ENCODE measurements around the gene SENP1.

SENP1 gene

DNA sequence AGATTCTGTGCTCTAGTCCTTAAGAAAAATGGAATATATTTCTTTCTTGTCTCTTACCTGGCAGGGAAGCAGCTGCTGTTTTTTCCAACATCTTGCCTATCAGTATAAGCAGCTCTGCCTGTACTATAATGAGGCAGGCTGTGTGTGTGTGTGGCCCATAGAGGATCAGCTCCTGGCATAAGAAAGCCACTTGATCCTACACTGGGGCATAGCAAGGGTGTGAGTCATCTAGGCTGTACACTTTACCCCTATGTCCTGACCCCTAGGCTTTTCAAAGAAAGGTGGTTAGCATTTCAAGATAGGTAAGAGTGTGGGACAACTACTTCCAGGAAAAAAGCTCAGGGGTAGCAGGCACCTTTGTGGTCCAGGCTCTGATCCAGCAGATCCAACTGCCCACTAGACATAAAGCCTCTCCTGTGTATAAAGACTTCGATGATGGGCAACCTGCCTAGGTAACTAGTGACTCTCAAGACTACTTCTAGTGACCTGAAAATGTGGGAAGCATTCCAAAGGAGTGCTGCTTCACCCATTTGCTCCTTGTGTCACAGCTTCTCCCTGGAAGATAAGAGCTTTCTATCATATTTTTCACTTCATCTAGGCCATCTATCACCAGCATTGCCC, 4.9 kb upstream of the SENP1 start:
- no peak for DNase-seq

DNA sequence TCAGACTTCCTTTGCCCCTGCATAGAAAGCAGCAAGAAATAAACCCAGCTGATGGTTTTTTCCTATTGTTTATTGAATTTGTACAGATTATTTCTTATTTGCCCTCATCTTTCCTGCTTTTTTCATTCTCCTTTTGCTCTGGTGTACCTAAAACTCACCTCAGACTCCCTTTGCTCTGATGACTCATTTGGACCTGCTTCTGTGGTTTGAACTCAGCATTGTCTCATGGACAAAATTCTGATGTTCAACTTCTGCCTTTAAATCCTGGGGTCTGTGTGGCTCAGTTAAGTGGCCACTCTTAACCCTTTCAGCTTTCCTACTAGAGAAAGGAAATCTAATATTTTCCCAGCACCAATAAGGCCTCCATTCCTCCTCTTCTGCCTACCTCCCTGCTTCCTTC, 3.5 kb upstream of the SENP1 start:
- no peak for DNase-seq

DNA sequence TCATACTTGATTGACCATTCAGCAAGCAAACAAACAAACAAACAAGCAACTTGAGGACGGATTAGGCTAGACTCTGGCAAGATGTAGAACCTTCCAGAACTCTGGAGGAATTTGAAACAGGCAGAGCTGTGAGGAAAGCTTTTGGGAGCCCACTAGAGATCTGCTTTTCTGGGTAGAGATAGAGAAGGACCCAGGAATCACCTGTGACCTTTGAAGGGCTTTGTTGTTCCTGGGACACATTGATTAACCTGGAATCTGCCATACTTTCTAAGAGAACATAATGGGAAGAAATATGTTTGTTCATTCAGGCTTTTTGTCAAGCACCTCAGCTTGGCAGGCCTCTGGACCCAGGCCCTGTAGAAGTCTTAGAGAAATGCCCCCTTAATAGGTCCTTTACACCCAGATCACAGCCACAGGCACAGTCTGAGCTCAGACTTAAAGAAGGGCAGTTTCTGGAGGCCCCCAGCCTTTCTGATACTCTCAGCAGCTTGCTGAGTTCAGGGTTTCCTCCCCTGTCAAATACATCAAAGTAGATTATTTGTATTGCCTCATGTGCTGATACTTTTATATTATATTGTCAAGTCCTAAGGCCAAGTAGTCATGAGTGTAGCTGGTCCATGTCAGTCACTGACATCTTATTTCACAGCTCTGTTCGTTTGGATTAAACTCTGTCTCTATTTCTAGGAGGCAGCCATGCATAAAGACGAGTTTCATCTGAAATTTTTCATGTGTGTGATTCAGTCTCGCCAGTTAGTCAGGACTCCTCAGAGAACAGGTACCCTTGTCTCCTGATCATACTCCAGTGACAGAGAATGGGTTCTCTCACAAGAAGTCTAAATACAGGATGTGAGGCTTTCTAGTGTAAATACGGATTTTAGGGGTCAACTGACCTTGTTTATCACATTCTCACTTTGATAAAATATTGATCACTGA, 1.1 kb upstream of the SENP1 start:
- DNase-seq = no peak

DNA sequence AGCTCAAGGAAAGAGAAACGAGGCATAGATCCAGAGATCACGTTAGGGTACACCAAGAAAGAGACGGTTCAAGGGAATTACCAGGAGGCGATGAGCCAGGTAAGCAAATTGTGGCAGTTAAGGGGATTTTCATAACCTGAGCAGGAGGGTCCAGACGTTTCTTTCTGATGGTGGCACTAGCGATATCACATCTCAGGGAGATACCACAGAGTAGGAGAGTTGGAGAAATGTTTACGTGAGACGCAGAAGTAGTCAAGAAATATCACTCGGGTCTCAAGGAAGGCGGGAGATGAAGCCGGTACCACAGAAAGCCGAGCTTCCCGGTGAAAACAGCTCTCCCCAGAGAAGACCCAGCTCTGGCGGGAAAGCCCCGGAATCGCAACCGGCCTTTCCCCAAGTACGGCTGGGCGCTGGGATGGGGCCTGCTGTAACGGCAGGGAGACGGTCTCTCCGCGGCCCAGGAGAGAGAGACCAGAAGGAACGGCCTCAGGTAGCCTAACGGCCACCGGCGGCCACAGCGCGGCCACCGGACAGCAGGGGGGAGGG, 485 bp downstream of the SENP1 start:
- DNase-seq = peak; percentile 47 to 53

DNA sequence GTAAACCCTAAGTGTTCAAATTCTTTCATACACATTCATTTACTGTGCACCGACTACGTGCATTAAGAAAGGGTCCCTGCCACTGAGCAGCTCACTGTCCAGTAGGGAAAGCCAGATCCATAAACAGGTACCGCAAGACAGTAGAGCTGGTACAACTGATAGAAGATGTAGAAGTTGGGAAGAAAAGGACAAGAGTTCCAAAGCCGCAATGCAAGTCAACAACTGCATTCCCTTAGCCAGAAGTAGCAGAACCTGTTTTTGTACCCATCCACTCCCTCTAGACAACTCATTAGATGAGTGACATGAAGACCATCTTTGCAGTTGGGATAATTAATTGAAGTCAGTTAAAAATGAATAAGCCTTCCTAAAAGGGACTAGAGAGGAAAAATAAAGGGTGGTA, 1.3 kb downstream of the SENP1 start:
- no peak for DNase-seq

DNA sequence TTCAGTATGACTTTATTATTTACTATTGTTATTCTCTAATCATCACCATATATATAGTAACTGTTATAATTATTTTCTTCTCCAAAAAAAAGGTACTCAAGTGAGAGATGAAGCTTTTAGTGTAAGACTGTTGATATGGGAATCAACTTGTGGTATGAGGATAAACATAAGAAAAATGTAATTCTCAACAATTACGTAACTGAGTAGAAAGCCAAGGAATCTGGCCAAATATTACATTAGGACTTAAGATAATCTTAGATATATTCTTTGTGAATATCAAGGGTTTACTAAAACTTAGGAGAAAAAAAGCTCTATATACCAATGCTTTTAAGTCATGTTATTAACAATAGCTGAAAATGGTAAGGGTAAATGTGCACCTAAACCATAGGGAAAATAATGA, 13.3 kb downstream of the SENP1 start:
- no peak for DNase-seq

DNA sequence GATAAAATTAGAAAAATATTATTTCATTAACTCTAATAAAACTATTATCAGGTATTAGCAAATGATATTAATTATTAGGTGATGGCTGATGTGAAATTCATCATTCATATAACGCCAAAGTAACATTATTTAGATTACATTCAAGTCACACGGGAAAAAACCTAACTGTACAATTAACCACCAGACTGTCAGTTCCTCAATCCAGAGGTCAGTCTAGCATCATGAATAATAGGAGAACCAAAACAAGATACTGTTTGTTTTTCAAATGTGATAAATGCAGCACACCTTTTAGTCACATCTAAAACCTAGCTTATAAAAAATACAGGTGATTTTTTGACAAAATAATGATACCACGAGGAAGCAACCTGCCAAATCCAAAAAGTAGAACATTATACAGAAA, 19.6 kb downstream of the SENP1 start:
- DNase-seq = no peak

DNA sequence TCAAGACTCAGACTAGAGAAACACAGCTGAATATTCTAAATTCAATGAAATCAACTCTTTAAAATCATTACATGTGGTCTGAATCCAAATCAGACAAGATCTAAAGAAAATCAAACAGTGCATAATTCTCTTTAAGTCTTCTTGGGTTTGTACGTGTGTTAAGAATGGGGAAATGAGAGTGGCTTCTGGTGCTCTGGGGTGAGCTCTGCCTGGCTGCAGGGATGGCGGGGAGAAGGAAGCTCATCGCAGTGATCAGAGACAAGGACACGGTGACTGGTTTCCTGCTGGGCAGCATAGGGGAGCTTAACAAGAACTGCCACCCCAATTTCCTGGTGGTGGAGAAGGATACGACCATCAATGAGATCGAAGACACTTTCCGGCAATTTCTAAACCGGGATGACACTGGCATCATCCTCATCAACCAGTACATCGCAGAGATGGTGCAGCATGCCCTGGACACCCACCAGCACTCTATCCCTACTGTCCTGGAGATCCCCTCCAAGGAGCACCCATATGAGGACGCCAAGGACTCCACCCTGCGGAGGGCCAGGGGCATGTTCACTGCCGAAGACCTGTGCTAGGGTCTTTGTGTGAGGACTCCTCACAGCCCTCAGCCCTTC, 20.9 kb downstream of the SENP1 start:
- no peak for DNase-seq

DNA sequence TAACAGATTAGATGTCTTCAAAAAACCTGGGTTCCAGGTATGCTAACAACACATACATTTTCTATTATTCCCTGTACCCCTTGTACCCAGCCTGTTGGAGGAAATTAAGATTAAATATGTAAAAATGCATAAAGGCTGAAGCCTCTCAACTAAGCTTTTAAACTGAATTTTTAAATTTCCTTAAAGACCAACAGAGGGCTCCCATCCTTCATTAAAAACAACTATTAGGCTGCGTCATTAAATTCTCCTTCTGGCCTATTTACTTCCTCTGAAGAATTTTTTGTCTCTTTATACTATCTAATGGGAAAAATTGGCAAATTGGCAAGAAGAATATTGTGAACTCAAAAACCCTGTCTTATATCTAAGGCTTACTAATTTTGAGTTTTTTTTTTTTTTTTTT, 21.8 kb downstream of the SENP1 start:
- no peak for DNase-seq

DNA sequence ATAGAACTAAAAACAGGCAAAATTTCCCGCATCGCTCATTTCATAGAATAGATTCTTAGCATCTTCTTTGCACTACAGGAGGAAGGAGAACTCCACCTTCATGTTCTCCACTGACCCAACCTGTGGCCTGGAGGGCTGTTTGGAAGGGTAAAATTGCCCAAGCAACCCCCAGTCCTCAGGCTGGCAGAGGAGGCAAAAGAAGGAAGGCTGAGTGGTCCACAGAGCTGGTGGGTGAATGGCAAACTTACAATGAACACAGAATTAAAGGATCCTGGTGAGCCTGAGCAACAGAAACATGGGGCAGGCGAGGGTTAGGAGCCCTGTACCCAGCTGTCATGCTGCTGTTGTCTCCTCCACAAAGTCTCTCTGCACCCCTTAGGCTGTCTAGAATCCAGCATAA, 25.1 kb downstream of the SENP1 start:
- no peak for DNase-seq

DNA sequence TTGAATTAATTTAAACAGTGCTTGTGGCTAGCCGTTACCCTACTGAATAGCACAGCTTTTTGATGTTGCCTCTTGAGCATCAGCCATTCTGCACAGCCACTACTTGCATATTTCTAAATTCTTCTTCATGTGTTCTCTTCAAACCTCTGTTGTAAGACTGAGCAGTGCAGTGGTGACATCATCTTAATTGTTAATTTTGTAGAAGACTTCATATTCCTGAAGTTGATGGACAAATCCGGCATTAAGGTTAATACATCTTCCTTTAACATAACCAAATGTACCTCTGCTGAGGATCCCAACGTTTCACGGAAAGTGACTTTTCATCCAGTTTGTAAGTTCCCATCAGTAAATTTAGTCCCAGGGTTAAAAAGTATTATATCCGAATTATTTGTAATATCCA, 25.6 kb downstream of the SENP1 start:
- DNase-seq = no peak

DNA sequence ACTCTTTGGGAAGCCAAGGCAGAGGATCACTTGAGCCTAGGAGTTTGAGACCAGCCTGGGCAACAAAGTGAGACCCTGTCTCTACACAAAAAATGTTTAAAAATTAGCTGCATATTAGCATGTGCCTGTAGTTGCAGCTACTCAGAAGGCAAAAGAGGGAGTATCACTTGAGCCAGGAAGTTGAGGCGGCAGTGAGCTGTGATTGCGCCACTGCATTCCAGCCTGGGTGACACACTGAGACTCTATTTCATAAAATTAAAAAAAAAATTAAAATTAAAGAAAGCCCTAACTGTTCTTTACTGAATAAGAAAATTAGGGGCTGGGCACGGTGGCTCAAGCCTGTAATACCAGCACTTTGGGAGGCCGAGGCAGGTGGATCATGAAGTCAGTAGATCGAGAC, 27.0 kb downstream of the SENP1 start:
- DNase-seq = no peak

DNA sequence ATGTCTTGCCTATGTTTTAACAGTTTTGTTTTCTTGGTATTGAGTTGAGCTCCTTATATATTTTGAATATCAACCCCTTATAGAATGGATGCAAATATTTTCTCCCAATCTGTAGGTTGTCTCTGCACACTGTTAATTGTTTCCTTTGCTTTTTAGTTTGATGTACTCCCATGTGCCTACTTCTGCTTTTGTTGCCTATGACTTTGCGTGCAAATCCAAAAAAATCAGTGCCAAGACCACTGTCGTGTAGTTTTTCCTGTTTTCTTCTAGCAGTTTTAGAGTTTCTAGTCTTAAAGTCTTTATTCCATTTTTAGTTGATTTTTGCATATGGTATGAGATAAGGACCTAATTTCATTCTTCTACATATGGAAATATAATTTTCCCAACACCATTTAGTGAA, 28.8 kb downstream of the SENP1 start:
- DNase-seq = no peak

DNA sequence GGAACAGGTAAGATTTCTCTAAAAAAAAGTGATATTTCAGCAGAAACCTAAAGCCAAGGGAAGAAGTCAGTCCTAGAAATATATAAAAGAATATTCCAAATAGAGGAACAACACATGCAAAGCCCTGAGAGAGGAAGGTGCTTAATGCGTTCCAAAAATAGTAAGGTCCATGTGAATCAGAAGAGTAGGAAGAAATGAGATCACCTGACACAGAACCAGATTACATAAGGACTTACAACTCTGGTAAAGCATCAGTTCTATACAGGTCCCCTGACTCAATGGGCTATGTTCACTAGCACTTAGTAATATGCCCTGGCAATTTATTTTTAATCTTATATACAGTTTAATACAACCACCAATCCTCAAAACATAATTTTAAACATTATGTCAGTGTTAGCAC, 30.0 kb downstream of the SENP1 start:
- DNase-seq = no peak

DNA sequence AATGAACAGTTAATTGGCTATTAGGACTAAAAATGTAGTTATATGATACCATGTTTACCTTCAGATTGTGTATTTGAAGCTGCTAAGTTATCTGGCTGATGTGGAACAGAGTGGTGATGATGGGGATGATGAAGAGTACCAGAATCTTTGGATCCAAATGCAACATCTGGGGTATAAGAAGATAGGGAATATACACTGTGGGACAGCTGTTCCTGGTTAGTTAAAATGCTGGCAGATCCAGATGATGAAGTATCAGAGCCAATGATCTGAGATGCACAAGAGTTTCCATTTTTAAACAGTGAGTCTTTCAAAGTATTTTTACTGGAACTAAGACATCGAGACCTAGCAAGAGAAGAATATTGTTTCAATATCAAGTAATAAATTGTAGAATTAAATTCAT, 31.6 kb downstream of the SENP1 start:
- no peak for DNase-seq

DNA sequence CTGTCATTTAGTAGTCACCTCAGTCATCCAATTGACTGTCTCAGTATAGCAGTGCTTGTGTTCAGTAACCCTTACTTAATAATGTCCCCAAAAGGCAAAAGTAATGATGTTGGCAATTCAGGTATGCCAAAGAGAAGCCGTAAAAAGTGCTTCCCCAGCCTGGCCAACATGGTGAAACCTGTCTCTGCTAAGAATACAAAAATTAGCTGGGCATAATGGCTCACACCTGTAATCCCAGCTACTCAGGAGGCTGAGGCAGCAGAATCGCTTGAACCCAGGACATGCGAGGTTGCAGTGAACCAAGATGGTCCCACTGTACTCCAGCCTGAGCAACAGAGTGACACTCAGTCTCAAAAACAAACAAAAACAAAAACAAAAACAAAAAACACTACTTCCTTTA, 33.6 kb downstream of the SENP1 start:
- DNase-seq = no peak

DNA sequence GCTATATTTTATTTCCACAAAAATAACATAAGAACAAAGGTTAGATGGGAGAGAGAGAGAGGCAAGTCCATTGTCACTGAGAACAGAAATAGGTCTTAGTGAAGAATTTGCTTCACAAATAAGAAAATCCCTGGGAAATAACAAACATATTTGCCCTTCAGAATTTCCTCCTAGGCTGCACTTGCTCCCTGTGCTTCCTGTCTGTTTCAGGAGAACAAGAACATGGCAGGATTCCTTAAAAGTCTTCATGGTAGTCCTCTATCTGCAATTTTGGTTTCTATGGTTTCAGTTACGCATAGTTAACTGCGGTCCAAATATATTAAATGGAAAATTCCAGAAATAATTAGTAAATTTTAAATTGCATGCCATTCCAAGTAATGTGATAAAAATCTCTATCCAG, 34.1 kb downstream of the SENP1 start:
- DNase-seq = no peak

DNA sequence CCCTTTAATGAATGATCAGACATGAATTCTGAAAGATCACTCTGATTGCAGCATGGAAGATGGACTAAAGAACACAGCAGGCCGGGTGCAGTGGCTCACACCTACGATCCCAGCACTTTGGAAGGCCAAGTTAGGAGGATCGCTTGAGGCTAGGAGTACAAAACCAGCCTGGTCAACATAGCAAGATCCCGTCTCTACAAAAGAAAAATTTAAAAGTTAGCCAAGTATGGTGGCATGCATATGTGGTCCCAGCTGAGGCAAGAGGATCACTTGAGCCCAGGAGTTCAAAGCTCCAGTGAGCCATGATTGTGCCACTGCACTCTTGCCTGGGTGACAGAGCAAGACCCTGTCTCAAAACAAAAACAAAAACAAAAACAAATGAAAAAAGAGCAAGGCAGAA, 35.1 kb downstream of the SENP1 start:
- DNase-seq = no peak

DNA sequence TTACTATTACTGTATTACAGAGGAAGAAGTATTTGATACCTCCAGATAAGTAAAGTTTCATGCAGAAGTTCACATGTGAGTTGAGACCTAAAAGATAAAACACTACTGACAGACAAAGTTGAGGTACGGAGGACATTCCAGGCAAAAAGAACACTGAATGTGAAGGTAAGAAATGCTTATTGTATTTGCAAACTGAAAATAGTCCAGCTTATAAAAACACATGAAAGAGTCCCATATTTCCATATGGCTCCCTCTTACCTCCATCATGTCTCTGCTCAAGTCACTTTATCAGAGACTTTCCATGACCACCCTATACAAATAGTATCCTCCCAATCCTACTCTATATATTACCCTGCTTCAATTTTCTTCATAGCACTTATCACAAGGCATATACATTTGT, 35.8 kb downstream of the SENP1 start:
- no peak for DNase-seq

DNA sequence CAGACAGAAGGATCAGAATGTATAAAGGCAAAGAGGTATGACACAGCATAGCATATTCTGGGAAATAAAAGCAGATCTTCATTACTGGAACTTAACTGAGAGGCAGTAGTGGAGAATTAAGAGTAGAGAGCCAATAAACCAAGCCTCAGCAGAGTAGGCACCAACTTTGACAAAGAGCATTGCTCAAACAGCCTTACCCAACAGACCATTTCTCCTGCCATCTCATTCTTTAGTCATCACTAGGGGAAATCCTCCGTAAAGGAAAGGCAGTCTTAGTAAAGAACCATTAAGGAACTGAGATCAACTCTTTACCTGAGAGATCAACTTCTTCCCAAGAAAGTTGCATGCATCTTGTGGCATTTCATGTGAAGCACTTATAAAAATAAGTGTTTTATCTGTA, 36.6 kb downstream of the SENP1 start:
- no peak for DNase-seq

DNA sequence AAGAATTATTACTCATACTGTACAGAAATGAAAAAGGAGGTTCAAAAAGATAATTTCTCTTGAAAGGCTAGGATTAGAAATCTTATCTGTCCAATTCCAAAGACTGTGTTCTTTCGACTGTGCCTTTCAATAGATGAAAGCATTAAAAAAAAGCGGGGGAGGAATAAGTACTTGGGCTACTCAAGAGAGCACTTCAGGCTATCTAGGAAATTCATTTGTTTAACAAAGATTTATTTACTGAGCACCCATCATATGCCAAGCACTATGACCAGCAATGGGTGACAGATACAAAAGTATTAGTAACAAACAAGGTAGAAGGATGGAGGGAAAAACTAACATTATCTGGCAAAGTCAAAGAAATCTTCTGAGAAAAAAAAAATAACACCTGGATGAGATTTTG, 37.4 kb downstream of the SENP1 start:
- DNase-seq = no peak

DNA sequence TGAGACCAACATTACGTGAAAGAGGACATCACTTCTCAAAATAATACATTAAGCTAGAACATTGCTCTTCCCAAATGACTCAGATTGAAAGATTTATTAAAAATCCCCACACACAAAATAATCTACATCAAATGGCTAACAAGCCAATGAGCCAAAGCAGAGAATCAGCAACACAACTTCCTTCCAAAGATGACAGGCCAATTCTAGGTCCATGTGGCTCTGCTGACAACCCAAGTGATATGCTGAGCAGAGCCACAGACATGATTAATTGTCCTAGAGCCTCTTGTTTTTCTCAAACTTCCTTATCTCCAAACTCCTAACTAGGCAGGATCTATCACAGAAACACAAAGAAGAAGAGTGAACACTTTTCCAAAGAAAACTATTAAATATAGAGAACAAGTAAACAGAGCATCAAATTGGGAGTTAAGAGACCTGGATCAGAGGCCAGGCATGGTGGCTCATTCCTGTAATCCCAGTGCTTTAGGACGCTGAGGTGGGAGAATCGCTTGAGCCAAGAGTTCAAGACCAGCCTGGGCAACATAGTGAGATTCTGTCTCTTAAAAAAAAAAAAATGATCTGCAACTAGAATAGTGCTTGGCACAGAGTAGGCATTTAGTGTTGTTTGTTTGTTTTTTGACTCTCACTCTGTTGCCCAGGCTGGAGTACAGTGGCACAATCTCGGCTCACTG, 38.5 kb downstream of the SENP1 start:
- DNase-seq = no peak

DNA sequence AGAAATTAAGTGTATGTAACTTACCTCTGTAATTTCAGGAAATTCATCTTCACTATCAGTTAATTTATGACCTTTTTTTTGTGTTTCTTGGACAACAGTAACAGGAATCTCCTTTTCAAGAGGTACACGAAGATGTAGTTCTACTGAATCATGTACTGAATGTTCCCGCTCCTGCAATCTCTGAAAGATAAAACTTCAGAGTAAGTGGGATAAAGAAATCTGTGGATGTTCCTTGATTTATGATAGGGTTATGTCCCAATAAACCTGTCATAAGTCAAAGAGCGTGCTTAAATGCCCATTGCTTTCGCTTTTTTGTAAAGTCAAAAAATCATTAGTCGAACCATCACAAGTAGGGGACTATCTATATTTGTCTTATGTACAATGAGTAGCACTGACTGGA, 40.8 kb downstream of the SENP1 start:
- no peak for DNase-seq
